MM.1S (cell line): ENCODE data around the gene MEGF11.

ENCODE experiments used
- DNase-seq: peaks from one replicate; pipeline ENCODE4 v3.0.0-alpha.2; 2015
- H2AFZ ChIP-seq: fragments of 300-600 bp; sonication (generic); 2 replicates; pipeline ENCODE4 v1.6.0; 2016; ENCODE audit warnings: antibody characterized with exemption, low read length
- H3F3A ChIP-seq: fragments of 300-600 bp; sonication (generic); 2 replicates; pipeline ENCODE4 v1.6.1; 2016; ENCODE audit warnings: mild to moderate bottlenecking, antibody characterized with exemption, low read length, moderate library complexity, mixed read lengths; ENCODE audit not compliant: insufficient read depth
- H3K27ac ChIP-seq: fragments of 300-600 bp; sonication (generic); 2 replicates; pipeline ENCODE4 v1.5.1; 2016; ENCODE audit warnings: mild to moderate bottlenecking, low read length
- H3K27me3 ChIP-seq: fragments of 300-600 bp; sonication (generic); replicated peaks from 2 replicates; pipeline ENCODE4 v1.6.0; 2016; ENCODE audit warnings: low read length; ENCODE audit not compliant: insufficient read depth
- H3K36me3 ChIP-seq: fragments of 300-600 bp; sonication (generic); replicated peaks from 2 replicates; pipeline ENCODE4 v1.6.1; 2016; ENCODE audit warnings: mild to moderate bottlenecking, low read length, mixed read lengths; ENCODE audit not compliant: insufficient read depth
- H3K4me1 ChIP-seq: fragments of 300-600 bp; sonication (generic); 2 replicates; pipeline ENCODE4 v1.6.1; 2016; ENCODE audit warnings: low read length, mixed read lengths
- H3K4me2 ChIP-seq: fragments of 300-600 bp; sonication (generic); 2 replicates; pipeline ENCODE4 v1.6.0; 2016; ENCODE audit warnings: low read depth, low read length
- H3K4me3 ChIP-seq: fragments of 300-600 bp; sonication (generic); 2 replicates; pipeline ENCODE4 v1.5.1; 2016; ENCODE audit warnings: low read length, mixed read lengths
- H3K79me2 ChIP-seq: fragments of 300-600 bp; sonication (generic); 2 replicates; pipeline ENCODE4 v1.6.1; 2016; ENCODE audit warnings: mixed run types, low read length, mixed read lengths
- H3K9ac ChIP-seq: fragments of 300-600 bp; sonication (generic); 2 replicates; pipeline ENCODE4 v1.6.1; 2016; ENCODE audit warnings: low read length, mixed read lengths
- H3K9me2 ChIP-seq: fragments of 300-600 bp; sonication (generic); replicated peaks from 2 replicates; pipeline ENCODE4 v1.6.1; 2016; ENCODE audit warnings: mild to moderate bottlenecking, low read length, mixed read lengths; ENCODE audit not compliant: insufficient read depth
- H3K9me3 ChIP-seq: fragments of 300-600 bp; sonication (generic); replicated peaks from 2 replicates; pipeline ENCODE4 v1.6.1; 2016; ENCODE audit warnings: mild to moderate bottlenecking, low read length, mixed read lengths; ENCODE audit not compliant: insufficient read depth
- H4K20me1 ChIP-seq: fragments of 300-600 bp; sonication (generic); 2 replicates; pipeline ENCODE4 v1.6.1; 2016; ENCODE audit warnings: mild to moderate bottlenecking, low read length, moderate library complexity, mixed read lengths; ENCODE audit not compliant: insufficient read depth
- CTCF ChIP-seq: fragments of 300-600 bp; sonication (generic); IDR thresholded peaks from 2 replicates; pipeline ENCODE4 v1.5.1; 2016; ENCODE audit warnings: antibody characterized with exemption, low read length, mixed read lengths
- EZH2 ChIP-seq: fragments of 300-600 bp; sonication (generic); optimal IDR thresholded peaks from 2 replicates; pipeline ENCODE3; 2017; ENCODE audit warnings: low read depth, mild to moderate bottlenecking, antibody characterized with exemption, low read length, mixed read lengths
- EZH2phosphoT487 ChIP-seq: fragments of 300-600 bp; sonication (generic); IDR thresholded peaks from 2 replicates; pipeline ENCODE4 v1.6.1; 2018; ENCODE audit warnings: antibody characterized with exemption, low read length

The MEGF11 gene

GRCh38 chr15:66071921-66072295 lies 181.6 kb downstream of the MEGF11 start:
- no peaks in the 10 kb centered on the region for H3F3A ChIP-seq
- H4K20me1 ChIP-seq: no peaks in the 10 kb centered on the region
- no peaks in the 10 kb centered on the region for H3K79me2 ChIP-seq
- H3K27me3 ChIP-seq: no peaks in the 10 kb centered on the region
- no peaks in the 10 kb centered on the region for H3K9me3 ChIP-seq
- H2AFZ ChIP-seq: no peak overlapping the region
- H3K9ac ChIP-seq: no peak overlapping the region
- TF ChIP-seq EZH2 (no peak), EZH2phosphoT487 (no peak), CTCF (no peak)
- H3K4me2 ChIP-seq: no peak overlapping the region
- no peaks in the 10 kb centered on the region for H3K9me2 ChIP-seq
- no peak for DNase-seq
- no peaks in the 10 kb centered on the region for H3K36me3 ChIP-seq
- H3K4me1 ChIP-seq: no peaks in the 10 kb centered on the region
- no peak overlapping the region for H3K27ac ChIP-seq
- no peak overlapping the region for H3K4me3 ChIP-seq

- Histone ChIP-seq H3K4me3 (no peak overlapping the region), H4K20me1 (no peaks in the 10 kb centered on the region), H3K27ac (no peak overlapping the region), H3K9me3 (no peaks in the 10 kb centered on the region), H3K79me2 (no peaks in the 10 kb centered on the region), H3K27me3 (no peaks in the 10 kb centered on the region), H2AFZ (no peak overlapping the region), H3F3A (no peaks in the 10 kb centered on the region), H3K4me1 (no peaks in the 10 kb centered on the region), H3K9ac (no peak overlapping the region), H3K36me3 (no peaks in the 10 kb centered on the region), H3K9me2 (no peaks in the 10 kb centered on the region), H3K4me2 (no peak overlapping the region)
- no peak for DNase-seq
- TF ChIP-seq CTCF (no peak), EZH2 (no peak), EZH2phosphoT487 (no peak)
Measured at GRCh38 chr15:66071160-66071920, 182.2 kb downstream of the MEGF11 start.

- TF ChIP-seq EZH2phosphoT487 (no peak), CTCF (no peak), EZH2 (no peak)
- H2AFZ ChIP-seq: no peak overlapping the region
- H3K9ac ChIP-seq: no peak overlapping the region
- H3K36me3 ChIP-seq: no peaks in the 10 kb centered on the region
- no peaks in the 10 kb centered on the region for H3K27me3 ChIP-seq
- H3K4me2 ChIP-seq: no peak overlapping the region
- no peaks in the 10 kb centered on the region for H4K20me1 ChIP-seq
- H3K27ac ChIP-seq: no peak overlapping the region
- no peaks in the 10 kb centered on the region for H3F3A ChIP-seq
- DNase-seq: no peak
- H3K4me3 ChIP-seq: no peak overlapping the region
- no peaks in the 10 kb centered on the region for H3K79me2 ChIP-seq
- H3K9me3 ChIP-seq: no peaks in the 10 kb centered on the region
- no peaks in the 10 kb centered on the region for H3K4me1 ChIP-seq
- no peaks in the 10 kb centered on the region for H3K9me2 ChIP-seq
Measured at GRCh38 chr15:66070220-66070934, 183.2 kb downstream of the MEGF11 start.
